HepG2 (cell line): Measurements from ENCODE around the gene EIF4G3. TPM values are rescaled to one million over a fixed set of nuclear protein-coding genes. Genes with fewer than 3 reads are reported as not detected.

Experiments
- FOXA3 ChIP-seq: IDR thresholded peaks from 2 replicates; pipeline ENCODE4 v1.6.1; 2016; ENCODE audit warnings: missing genetic modification reagents, missing compliant biosample characterization
- GLI4 ChIP-seq: sonication (generic); formaldehyde crosslinking; IDR thresholded peaks from 2 replicates; pipeline ENCODE4 v1.5.1; 2020; ENCODE audit warnings: missing genetic modification reagents, mild to moderate bottlenecking, moderate library complexity, borderline replicate concordance
- POLR2A ChIP-seq, 2 experiments: IDR thresholded peaks; 2 replicates each; pipeline ENCODE4 v1.6.1; 2011; ENCODE audit warnings: low read depth in 2 of 2, low read length in 2 of 2, mild to moderate bottlenecking in 1 of 2, moderate library complexity in 1 of 2; ENCODE audit not compliant: insufficient read depth in 1 of 2
- RFXAP ChIP-seq: sonication (generic); formaldehyde crosslinking; IDR thresholded peaks from 2 replicates; pipeline ENCODE4 v1.4.0; 2020; ENCODE audit warnings: missing genetic modification reagents, borderline replicate concordance
- SETDB1 ChIP-seq: sonication (generic); formaldehyde crosslinking; IDR thresholded peaks from 2 replicates; pipeline ENCODE4 v1.5.1; 2020; ENCODE audit warnings: missing genetic modification reagents, mild to moderate bottlenecking, borderline replicate concordance
- STAT5B ChIP-seq: sonication (generic); formaldehyde crosslinking; IDR thresholded peaks from 2 replicates; pipeline ENCODE4 v1.4.0; 2020; ENCODE audit warnings: missing genetic modification reagents
- TEAD3 ChIP-seq: optimal IDR thresholded peaks from 2 replicates; pipeline ENCODE3; 2016; ENCODE audit warnings: borderline replicate concordance
- ZNF543 ChIP-seq: sonication (generic); formaldehyde crosslinking; IDR thresholded peaks from 2 replicates; pipeline ENCODE4 v1.4.0; 2020; ENCODE audit warnings: mild to moderate bottlenecking, missing genetic modification reagents
- ZNF777 ChIP-seq: sonication (generic); formaldehyde crosslinking; IDR thresholded peaks from 2 replicates; pipeline ENCODE4 v1.4.0; 2020; ENCODE audit warnings: missing genetic modification reagents
- polyA plus RNA-seq, 8 experiments: library from polyadenylated mRNA; depleted of rRNA in 3 of 8; stranded (reverse) in 7 of 8; unstranded in 1 of 8; fragments of >200 nt; fragmentation: Illumina TruSeq in 4 of 8; extraction: Trizol in 4 of 8; gene quantifications; 2 replicates each; pipeline versions ENCODE4 v1.2.1 to v1.2.3, GENCODE V29; 2011 to 2016; ENCODE audit warnings: low read depth in 4 of 8, missing spikeins in 1 of 8, mixed read lengths in 1 of 8; ENCODE audit not compliant: insufficient read depth in 1 of 8
- total RNA-seq, 5 experiments: library from RNA; depleted of rRNA; stranded (reverse); fragments of >200 nt; fragmentation: Illumina TruSeq; extraction: Trizol; gene quantifications; 2 replicates each; pipeline ENCODE4 v1.2.3, GENCODE V29; 2016; ENCODE audit warnings: low read depth in 1 of 5
- TF ChIP-seq, protein P1 (sequence below): sonication (generic); formaldehyde crosslinking; IDR thresholded peaks from 2 replicates; pipeline ENCODE4 v1.8.0; 2022; ENCODE audit warnings: mild to moderate bottlenecking, missing genetic modification reagents
- TF ChIP-seq, protein P2 (sequence below): sonication (generic); formaldehyde crosslinking; IDR thresholded peaks from 2 replicates; pipeline ENCODE4 v1.5.0; 2020; ENCODE audit warnings: mild to moderate bottlenecking, missing genetic modification reagents, borderline replicate concordance

EIF4G3 gene
- total and polyA plus RNA-seq, 2 of the 13 experiments (the other 11 are each of a cell fraction or from before 2014, with no cell fraction given) = 22.2 to 27.6 TPM

DNA sequence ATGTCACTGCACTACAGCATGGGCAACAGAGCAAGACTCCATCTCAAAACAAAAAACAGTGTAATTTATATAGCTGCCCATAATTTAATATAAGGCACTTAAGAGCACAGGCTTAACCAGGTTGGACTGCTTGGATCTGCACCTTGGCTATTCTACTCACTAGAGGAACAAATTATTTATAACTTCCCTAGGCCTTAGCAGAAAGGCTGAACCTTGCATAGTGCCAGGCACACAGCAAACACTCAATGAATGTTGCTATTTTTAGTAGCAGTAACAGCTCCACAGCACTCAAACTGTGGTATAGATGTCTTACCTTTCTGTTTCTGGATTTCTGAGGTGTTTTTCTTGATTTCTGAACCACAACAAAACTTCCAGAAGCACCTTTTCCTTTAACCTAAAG, 409.4 kb downstream of the EIF4G3 start (continued):
- TF ChIP-seq ZNF543 (CRISPR knock-in tag) = no peak
- TF ChIP-seq, protein P1, sequence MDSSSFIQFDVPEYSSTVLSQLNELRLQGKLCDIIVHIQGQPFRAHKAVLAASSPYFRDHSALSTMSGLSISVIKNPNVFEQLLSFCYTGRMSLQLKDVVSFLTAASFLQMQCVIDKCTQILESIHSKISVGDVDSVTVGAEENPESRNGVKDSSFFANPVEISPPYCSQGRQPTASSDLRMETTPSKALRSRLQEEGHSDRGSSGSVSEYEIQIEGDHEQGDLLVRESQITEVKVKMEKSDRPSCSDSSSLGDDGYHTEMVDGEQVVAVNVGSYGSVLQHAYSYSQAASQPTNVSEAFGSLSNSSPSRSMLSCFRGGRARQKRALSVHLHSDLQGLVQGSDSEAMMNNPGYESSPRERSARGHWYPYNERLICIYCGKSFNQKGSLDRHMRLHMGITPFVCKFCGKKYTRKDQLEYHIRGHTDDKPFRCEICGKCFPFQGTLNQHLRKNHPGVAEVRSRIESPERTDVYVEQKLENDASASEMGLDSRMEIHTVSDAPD (CRISPR knock-in tag) = no peak
- TF ChIP-seq GLI4 (CRISPR knock-in tag) = no peak
- TF ChIP-seq, protein P2, sequence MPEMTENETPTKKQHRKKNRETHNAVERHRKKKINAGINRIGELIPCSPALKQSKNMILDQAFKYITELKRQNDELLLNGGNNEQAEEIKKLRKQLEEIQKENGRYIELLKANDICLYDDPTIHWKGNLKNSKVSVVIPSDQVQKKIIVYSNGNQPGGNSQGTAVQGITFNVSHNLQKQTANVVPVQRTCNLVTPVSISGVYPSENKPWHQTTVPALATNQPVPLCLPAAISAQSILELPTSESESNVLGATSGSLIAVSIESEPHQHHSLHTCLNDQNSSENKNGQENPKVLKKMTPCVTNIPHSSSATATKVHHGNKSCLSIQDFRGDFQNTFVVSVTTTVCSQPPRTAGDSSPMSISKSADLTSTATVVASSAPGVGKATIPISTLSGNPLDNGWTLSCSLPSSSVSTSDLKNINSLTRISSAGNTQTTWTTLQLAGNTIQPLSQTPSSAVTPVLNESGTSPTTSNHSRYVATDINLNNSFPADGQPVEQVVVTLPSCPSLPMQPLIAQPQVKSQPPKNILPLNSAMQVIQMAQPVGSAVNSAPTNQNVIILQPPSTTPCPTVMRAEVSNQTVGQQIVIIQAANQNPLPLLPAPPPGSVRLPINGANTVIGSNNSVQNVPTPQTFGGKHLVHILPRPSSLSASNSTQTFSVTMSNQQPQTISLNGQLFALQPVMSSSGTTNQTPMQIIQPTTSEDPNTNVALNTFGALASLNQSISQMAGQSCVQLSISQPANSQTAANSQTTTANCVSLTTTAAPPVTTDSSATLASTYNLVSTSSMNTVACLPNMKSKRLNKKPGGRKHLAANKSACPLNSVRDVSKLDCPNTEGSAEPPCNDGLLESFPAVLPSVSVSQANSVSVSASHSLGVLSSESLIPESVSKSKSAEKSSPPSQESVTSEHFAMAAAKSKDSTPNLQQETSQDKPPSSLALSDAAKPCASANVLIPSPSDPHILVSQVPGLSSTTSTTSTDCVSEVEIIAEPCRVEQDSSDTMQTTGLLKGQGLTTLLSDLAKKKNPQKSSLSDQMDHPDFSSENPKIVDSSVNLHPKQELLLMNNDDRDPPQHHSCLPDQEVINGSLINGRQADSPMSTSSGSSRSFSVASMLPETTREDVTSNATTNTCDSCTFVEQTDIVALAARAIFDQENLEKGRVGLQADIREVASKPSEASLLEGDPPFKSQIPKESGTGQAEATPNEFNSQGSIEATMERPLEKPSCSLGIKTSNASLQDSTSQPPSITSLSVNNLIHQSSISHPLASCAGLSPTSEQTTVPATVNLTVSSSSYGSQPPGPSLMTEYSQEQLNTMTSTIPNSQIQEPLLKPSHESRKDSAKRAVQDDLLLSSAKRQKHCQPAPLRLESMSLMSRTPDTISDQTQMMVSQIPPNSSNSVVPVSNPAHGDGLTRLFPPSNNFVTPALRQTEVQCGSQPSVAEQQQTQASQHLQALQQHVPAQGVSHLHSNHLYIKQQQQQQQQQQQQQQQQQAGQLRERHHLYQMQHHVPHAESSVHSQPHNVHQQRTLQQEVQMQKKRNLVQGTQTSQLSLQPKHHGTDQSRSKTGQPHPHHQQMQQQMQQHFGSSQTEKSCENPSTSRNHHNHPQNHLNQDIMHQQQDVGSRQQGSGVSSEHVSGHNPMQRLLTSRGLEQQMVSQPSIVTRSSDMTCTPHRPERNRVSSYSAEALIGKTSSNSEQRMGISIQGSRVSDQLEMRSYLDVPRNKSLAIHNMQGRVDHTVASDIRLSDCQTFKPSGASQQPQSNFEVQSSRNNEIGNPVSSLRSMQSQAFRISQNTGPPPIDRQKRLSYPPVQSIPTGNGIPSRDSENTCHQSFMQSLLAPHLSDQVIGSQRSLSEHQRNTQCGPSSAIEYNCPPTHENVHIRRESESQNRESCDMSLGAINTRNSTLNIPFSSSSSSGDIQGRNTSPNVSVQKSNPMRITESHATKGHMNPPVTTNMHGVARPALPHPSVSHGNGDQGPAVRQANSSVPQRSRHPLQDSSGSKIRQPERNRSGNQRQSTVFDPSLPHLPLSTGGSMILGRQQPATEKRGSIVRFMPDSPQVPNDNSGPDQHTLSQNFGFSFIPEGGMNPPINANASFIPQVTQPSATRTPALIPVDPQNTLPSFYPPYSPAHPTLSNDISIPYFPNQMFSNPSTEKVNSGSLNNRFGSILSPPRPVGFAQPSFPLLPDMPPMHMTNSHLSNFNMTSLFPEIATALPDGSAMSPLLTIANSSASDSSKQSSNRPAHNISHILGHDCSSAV (CRISPR knock-in tag) = no peak
- no peak for TF ChIP-seq RFXAP
- no peak for TF ChIP-seq TEAD3 (CRISPR knock-in tag)
- TF ChIP-seq FOXA3 (CRISPR knock-in tag) = no peak
- TF ChIP-seq ZNF777 = no peak
- TF ChIP-seq SETDB1 (CRISPR knock-in tag) = no peak
- no peak for TF ChIP-seq STAT5B (CRISPR knock-in tag)
- no peak for TF ChIP-seq POLR2A (IDR thresholded peaks at IDR 0.05; ENCODE audit: insufficient read depth in 1 of 2, low read depth in 2 of 2, low read length in 2 of 2)
